ENCODE results near the gene ABCA2.

GRCh38 chr9:137009217-137009616 is 18.8 kb downstream of the ABCA2 start:
- TF ChIP-seq NFYB (CRISPR knock-in tag; conservative IDR thresholded peaks at IDR 0.05; ENCODE audit: low read depth) (no peak), NR2C2 (CRISPR knock-in tag; IDR thresholded peaks at IDR 0.05) (no peak), RELA (CRISPR knock-in tag; IDR thresholded peaks at IDR 0.05; ENCODE audit: borderline replicate concordance) (no peak), CTCF (IDR thresholded peaks at IDR 0.05) (no peak), PRDM15 (CRISPR knock-in tag; IDR thresholded peaks at IDR 0.05) (no peak), TCF7 (CRISPR knock-in tag; IDR thresholded peaks at IDR 0.05; ENCODE audit: low read depth) (no peak), ERG (CRISPR knock-in tag; IDR thresholded peaks at IDR 0.05) (no peak)
